Measurements from ENCODE around the gene C6orf89.
A peak's percentile ranks its signal among the peaks of the same experiment; 100 is the strongest.

Gene C6orf89

GRCh38 chr6:36852481-36853147 lies 33.1 kb upstream of the C6orf89 start:
- no peak for DNase-seq

DNA sequence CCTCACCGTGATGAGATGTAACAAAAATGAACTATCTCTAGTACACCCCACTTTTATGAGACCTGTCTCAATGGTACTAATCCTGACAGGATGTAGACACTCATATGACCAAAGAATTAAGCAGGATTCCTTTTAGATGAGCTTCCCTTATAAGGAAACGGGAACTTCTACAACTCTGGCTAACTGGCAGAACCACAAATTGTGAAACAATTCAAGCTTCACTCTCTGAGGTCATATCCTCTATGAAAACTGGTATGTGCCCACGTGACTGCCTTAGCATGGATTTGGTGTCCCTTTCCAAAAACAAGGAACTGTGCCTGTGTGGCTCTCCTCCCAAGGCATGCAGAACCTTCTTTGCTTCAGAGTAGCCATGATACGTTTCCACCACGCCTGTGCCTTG lies 32.4 kb upstream of the C6orf89 start:
- no peak for DNase-seq

GRCh38 chr6:36855750-36856149 lies 30.0 kb upstream of the C6orf89 start:
- no peak for DNase-seq

DNA sequence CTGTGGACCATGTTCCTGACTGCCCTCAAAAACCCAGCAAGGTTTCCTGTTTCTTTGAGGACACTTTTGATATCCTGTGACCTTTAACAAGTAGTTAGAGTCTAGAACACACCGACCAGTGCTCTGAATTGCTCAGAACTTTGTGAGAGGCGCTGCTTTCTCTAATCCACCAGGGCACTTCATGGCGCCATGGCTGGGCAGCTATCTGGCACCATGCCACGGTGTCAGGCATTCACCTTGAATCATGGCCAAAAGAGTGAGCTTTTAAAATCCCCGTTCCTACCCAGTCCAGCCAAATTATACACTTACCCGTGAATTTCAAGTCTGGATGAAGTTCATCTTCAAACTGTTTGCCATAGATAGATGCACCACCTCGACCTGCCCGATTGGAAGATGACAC lies 29.5 kb upstream of the C6orf89 start:
- no peak for DNase-seq

- no peak for DNase-seq
Measured at GRCh38 chr6:36857325-36857724, 28.4 kb upstream of the C6orf89 start.

- peak in 1 of 51 donors; percentile 20 for DNase-seq
Measured at GRCh38 chr6:36858407-36858981, 27.3 kb upstream of the C6orf89 start.

- DNase-seq: no peak
Measured at GRCh38 chr6:36860126-36860525, 25.6 kb upstream of the C6orf89 start.

DNA sequence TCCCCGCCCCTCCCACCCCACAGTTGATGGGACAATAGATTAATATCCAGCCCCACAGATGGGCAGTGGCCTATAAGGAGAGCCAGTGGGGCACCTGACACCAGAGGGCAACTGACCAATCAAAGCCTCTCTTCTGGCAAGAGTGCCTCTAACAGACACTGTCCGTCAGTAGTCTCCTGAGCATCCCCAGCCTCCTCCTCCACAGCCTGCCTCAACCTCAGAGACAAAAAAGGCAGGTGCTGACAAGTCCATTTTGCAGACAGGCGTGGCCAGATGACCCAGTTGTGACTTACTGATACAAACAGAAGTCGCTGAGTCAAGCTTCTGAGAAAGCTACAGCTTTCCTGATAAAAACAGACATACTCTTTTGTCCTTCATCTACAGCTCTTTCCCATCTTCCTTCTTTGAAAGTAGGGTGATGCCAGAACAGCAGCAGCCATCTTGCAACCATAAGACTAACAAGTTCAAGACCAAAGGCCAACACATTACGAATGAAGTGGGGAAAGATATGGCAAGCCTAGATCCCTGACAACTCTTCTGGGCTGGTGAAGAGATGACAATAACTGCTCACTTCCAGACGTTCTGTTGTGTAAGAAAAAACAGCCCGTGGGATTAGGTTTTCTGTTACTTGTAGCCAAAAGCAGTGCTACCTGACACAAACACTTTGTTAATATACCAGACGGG lies 23.4 kb upstream of the C6orf89 start:
- DNase-seq: no peak

DNA sequence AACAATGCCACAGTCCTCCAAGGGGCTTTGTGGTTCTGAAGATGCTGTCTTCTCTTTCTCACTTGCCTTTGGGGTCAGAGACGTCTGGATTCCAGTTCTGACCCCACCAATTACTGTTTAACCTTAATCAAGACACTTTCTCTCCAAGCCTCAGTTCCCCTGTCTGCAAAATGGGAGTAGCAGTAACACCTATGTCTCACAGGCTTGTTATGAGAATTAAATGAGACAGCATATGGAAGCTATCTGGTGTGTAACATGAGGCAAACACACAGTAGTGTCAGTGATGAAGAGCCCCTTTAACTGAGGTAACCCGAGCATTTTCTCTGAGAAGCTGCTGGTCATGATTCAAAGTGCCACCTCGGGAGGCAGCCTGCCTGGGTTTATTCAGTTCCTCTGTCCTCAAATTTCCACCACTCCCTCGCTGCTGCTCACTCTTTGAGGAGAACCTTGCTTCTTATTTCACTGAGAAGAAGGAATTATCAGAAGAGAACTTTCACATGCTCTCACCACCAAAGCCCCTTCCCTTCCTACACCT lies 22.8 kb upstream of the C6orf89 start:
- DNase-seq: no peak

GRCh38 chr6:36863670-36864540 lies 21.8 kb upstream of the C6orf89 start:
- no peak for DNase-seq

DNA sequence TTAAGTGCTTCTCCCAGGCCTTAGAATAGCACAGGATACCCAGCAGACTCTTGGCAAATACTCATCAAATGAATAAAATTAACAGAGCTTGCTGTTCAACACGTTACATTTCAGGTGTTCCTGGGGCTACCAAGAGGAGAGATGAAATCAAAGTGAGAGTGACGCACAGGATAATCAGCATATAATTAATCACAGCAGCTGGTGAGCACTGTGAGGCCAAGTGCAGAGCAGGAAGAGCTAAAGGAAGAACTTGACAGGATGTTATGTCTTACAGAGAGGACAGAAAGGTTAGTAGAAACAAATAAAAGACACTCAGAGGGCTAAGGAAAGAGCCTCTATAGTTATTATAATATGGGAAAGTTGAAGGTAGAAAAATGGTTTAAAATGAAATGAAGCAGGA lies 19.9 kb upstream of the C6orf89 start:
- DNase-seq: peak in 1 of 51 donors; percentile 40

GRCh38 chr6:36867471-36868224 lies 18.1 kb upstream of the C6orf89 start:
- no peak for DNase-seq

DNA sequence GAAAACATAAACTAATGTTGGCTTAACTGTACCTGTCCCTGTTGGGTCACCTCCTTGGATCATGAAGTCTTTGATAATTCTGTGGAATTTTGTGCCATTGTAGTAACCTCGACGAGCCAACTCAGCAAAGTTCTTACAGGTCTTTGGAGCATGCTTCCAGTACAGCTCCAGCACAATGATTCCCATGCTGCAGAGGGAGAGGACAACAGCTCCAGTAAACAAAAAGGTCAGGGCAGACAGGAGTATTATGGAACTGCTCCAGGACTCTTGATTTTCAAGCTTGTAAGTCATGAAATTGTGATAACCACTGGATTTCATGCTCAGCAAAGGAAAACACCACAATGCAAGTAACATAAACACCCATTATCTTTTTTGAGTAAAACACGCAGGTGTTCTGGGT lies 14.1 kb upstream of the C6orf89 start:
- DNase-seq: no peak

- DNase-seq: no peak
Measured at GRCh38 chr6:36873115-36873514, 12.6 kb upstream of the C6orf89 start.

DNA sequence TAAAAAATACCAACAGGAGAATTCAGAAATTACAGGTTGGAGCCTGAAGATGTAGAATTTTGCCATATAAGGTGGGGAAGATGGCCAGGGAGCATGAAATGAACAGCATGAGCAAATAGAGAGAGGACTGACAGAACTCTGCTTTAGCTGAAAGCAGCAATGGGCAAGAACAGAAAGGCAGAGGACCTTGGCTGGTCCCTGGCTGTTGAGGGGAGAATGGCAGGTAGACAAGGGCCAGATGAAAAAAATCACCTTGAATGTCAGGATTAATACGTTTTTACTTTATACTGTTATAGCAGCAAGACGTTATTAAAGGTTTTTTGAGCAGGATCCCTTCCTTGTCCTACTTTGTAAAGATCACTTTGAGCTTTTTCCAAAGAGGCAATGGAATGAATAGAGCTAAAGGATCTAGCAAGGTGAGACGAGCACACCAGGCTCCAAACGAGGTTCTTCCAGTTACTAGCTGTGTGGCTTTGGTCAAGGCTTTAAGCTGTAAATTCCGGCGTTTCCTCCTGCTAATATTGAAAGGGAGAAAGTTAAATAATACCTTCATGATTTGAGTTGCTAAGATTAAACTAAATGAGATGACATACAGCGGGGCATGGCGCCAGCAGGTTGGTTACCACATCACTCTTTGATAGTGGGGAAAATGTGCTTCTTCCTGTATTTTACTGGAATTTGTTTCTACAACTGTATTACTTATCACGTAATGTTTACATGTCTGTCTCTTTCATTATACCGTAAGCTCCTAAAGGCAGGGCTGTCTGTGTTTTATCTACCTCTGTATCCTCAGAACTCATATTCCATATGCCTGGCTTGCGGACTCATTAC lies 11.9 kb upstream of the C6orf89 start:
- no peak for DNase-seq

GRCh38 chr6:36874443-36875249 lies 11.1 kb upstream of the C6orf89 start, which contains the start of gene PPIL1:
PPIL1 (minus strand) TSS chr6:36874803; CDS start chr6:36874772, 31 bp downstream.
- peak; percentile 44 to 97 (median 76) for DNase-seq

- DNase-seq: peak in 1 of 51 donors; percentile 51
Measured at GRCh38 chr6:36875250-36875633, 10.5 kb upstream of the C6orf89 start.

DNA sequence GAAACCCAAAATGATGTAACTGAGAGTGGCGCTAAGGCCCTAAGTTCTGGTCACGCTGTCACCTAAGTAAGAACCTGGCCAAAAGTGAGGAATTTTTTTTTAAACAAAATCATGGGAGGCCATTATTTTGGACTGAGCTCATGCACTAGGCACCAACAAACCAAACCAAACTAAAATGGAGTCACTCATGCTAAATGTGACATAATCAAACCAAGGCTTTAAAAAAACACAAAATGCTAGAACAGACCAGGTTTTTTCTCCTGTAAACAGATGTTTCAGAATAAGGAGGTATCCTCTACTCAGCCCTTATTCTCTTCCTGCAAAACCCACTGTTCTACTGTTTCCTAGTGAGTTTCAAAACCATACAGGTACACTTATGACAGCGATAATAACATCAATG lies 1.1 kb upstream of the C6orf89 start:
- no peak for DNase-seq
